ENCODE results near the gene CIBAR2. TPM values are rescaled to one million over a fixed set of nuclear protein-coding genes. Genes with fewer than 3 reads are reported as not detected.

Gene CIBAR2
- not detected for total RNA-seq
- 0.14 TPM for total RNA-seq (2013)

- H3K27me3 ChIP-seq (ENCODE audit: control insufficient read depth, insufficient read depth, low read length), result no peaks in the 10 kb centered on the region
- no peak for ATAC-seq
- no peaks in the 10 kb centered on the region for H3K36me3 ChIP-seq (ENCODE audit: control insufficient read depth, insufficient read depth, low read length)
- no peak for TF ChIP-seq CTCF (IDR thresholded peaks at IDR 0.05)
- H3K4me1 ChIP-seq (ENCODE audit: control insufficient read depth, insufficient read depth, low read length), result peaks cover 30% of the 10 kb centered on the region
- H3K9me3 ChIP-seq (ENCODE audit: control insufficient read depth, insufficient read depth, low read length), result no peaks in the 10 kb centered on the region
- 85% methylated on average over 15 of the region's 15 CpGs for WGBS (ENCODE audit: insufficient coverage)
- peak within 1 kb of the TSS in 1 of 2 donors; percentile 89 for H3K27ac Mint-ChIP-seq
- DNase-seq, result no peak
- peaks cover 27 to 56% of the 10 kb centered on the region in 2 donors for H3K4me1 Mint-ChIP-seq
- H3K27ac ChIP-seq (ENCODE audit: low read length), result no peak within 1 kb of the TSS
- H3K27me3 Mint-ChIP-seq (ENCODE audit: low read depth in 2 of 2), result no peaks in the 10 kb centered on the region
- no peaks in the 10 kb centered on the region for H3K9me3 Mint-ChIP-seq
- intact Hi-C loops (cut with micrococcal nuclease), result no loop called here
- no peak within 1 kb of the TSS for H3K4me3 ChIP-seq (ENCODE audit: low read length)
- H3K36me3 Mint-ChIP-seq, result no peaks in the 10 kb centered on the region
- H3K4me3 Mint-ChIP-seq, result no peak within 1 kb of the TSS
Measured at GRCh38 chr16:85112364-85112763, at the start of gene CIBAR2. Gene CIBAR2, minus strand, starts transcription at chr16:85112472. Its CDS starts 120 bp downstream, at chr16:85112352.

GRCh38 chr16:85159179-85159980 is 47.1 kb upstream of the CIBAR2 start:
- ATAC-seq, result no peak
- Mint-ChIP-seq H3K9me3 (no peaks in the 10 kb centered on the region), H3K4me1 (peaks cover 13 to 17% of the 10 kb centered on the region in 2 donors), H3K27ac (no peak overlapping the region), H3K4me3 (no peak overlapping the region), H3K36me3 (no peaks in the 10 kb centered on the region), H3K27me3 (ENCODE audit: low read depth in 2 of 2) (no peaks in the 10 kb centered on the region)
- WGBS (ENCODE audit: insufficient coverage), result 84% methylated on average over 12 of the region's 13 CpGs
- Histone ChIP-seq H3K4me1 (ENCODE audit: control insufficient read depth, insufficient read depth, low read length) (peaks cover 17% of the 10 kb centered on the region), H3K36me3 (ENCODE audit: control insufficient read depth, insufficient read depth, low read length) (no peaks in the 10 kb centered on the region), H3K4me3 (ENCODE audit: low read length) (no peak overlapping the region), H3K27ac (ENCODE audit: low read length) (no peak overlapping the region), H3K9me3 (ENCODE audit: control insufficient read depth, insufficient read depth, low read length) (no peaks in the 10 kb centered on the region), H3K27me3 (ENCODE audit: control insufficient read depth, insufficient read depth, low read length) (no peaks in the 10 kb centered on the region)
- intact Hi-C loops (cut with micrococcal nuclease), result no loop called here
- no peak for DNase-seq
- TF ChIP-seq CTCF (IDR thresholded peaks at IDR 0.05), result no peak

GRCh38 chr16:85158743-85159178 is 46.5 kb upstream of the CIBAR2 start:
- Mint-ChIP-seq H3K4me3 (no peak overlapping the region), H3K4me1 (peaks cover 13 to 17% of the 10 kb centered on the region in 2 donors), H3K27me3 (ENCODE audit: low read depth in 2 of 2) (no peaks in the 10 kb centered on the region), H3K27ac (no peak overlapping the region), H3K9me3 (no peaks in the 10 kb centered on the region), H3K36me3 (no peaks in the 10 kb centered on the region)
- TF ChIP-seq CTCF (IDR thresholded peaks at IDR 0.05), result no peak
- no peak for ATAC-seq
- 47% methylated on average over 14 of the region's 14 CpGs for WGBS (ENCODE audit: insufficient coverage)
- no peaks in the 10 kb centered on the region for H3K27me3 ChIP-seq (ENCODE audit: control insufficient read depth, insufficient read depth, low read length)
- no peaks in the 10 kb centered on the region for H3K36me3 ChIP-seq (ENCODE audit: control insufficient read depth, insufficient read depth, low read length)
- intact Hi-C loops (cut with micrococcal nuclease), result no loop called here
- H3K27ac ChIP-seq (ENCODE audit: low read length), result no peak overlapping the region
- DNase-seq, result no peak
- H3K4me1 ChIP-seq (ENCODE audit: control insufficient read depth, insufficient read depth, low read length), result peaks cover 17% of the 10 kb centered on the region
- no peak overlapping the region for H3K4me3 ChIP-seq (ENCODE audit: low read length)
- H3K9me3 ChIP-seq (ENCODE audit: control insufficient read depth, insufficient read depth, low read length), result no peaks in the 10 kb centered on the region

Data from natural killer cell (primary cell).